CD4-positive, alpha-beta T cell treated with Interleukin-6 for 4 hours (primary cell): Measurements from ENCODE around the gene CRISP1.
"Not testable (repeated sequence)": the region's sequence is repeated elsewhere in the genome, so short reads cannot be mapped to it uniquely, and the experiment has no call there.

Experiments used
- DNase-seq: peaks from one replicate; pipeline ENCODE4 v3.0.0-alpha.2; 2020; ENCODE audit warnings: mixed read lengths

The CRISP1 gene

GRCh38 chr6:49839162-49839561 is 27.2 kb downstream of the CRISP1 start:
- DNase-seq: no peak

- DNase-seq: no peak
These were observed 31.2 kb downstream of the CRISP1 start for GRCh38 chr6:49835140-49835539.

GRCh38 chr6:49833386-49833785 is 32.9 kb downstream of the CRISP1 start:
- no peak for DNase-seq

- DNase-seq: no peak
These were observed 39.5 kb downstream of the CRISP1 start for GRCh38 chr6:49826743-49827406.

- DNase-seq: no peak
These were observed 51.2 kb downstream of the CRISP1 start for GRCh38 chr6:49815166-49815565.

- no peak for DNase-seq
These were observed 53.1 kb downstream of the CRISP1 start for GRCh38 chr6:49813248-49813647.

GRCh38 chr6:49806145-49806544 is 60.2 kb downstream of the CRISP1 start:
- no peak for DNase-seq

GRCh38 chr6:49805246-49805645 is 61.1 kb downstream of the CRISP1 start:
- DNase-seq: no peak

- no peak for DNase-seq
These were observed 64.8 kb downstream of the CRISP1 start for GRCh38 chr6:49801525-49801924.

- no peak for DNase-seq
These were observed 67.2 kb downstream of the CRISP1 start for GRCh38 chr6:49799090-49799489.

GRCh38 chr6:49796842-49797455 is 69.4 kb downstream of the CRISP1 start:
- not testable (repeated sequence) for DNase-seq

GRCh38 chr6:49790341-49790740 is 76.0 kb downstream of the CRISP1 start:
- no peak for DNase-seq

- no peak for DNase-seq
These were observed 79.2 kb downstream of the CRISP1 start, which contains the start of gene PGK2 for GRCh38 chr6:49787176-49787575. Gene PGK2, minus strand, starts transcription at chr6:49787285. Its CDS starts 98 bp downstream, at chr6:49787187.

- DNase-seq: no peak
These were observed 82.1 kb downstream of the CRISP1 start for GRCh38 chr6:49784272-49784671.
